GM19452 (cell line): Measurements from ENCODE around the gene CNKSR3.
A peak's percentile ranks its signal among the peaks of the same experiment; 100 is the strongest.

Experiments used
- ATAC-seq: cut with Tn5 transposase; IDR thresholded peaks from one replicate; pipeline ENCODE4 v1.9.1; 2021; ENCODE audit not compliant: unreplicated experiment

Gene CNKSR3

GRCh38 chr6:154356113-154356512, 154.4 kb downstream of the CNKSR3 start:
- ATAC-seq, result no peak

- no peak for ATAC-seq
These were observed 156.2 kb downstream of the CNKSR3 start for GRCh38 chr6:154354265-154354777.

GRCh38 chr6:154353626-154354025, 156.9 kb downstream of the CNKSR3 start:
- no peak for ATAC-seq

- peak; percentile 56 for ATAC-seq
These were observed 157.4 kb downstream of the CNKSR3 start for GRCh38 chr6:154352898-154353585.

- ATAC-seq, result no peak
These were observed 160.2 kb downstream of the CNKSR3 start for GRCh38 chr6:154350293-154350692.

- ATAC-seq, result no peak
These were observed 162.5 kb downstream of the CNKSR3 start for GRCh38 chr6:154347981-154348380.

GRCh38 chr6:154345811-154346210, 164.7 kb downstream of the CNKSR3 start:
- ATAC-seq, result no peak

GRCh38 chr6:154343473-154344308, 166.8 kb downstream of the CNKSR3 start:
- ATAC-seq, result no peak

GRCh38 chr6:154341871-154342270, 168.6 kb downstream of the CNKSR3 start:
- ATAC-seq, result no peak

GRCh38 chr6:154341336-154341735, 169.1 kb downstream of the CNKSR3 start:
- ATAC-seq, result no peak
